GM21360 (cell line): ENCODE measurements around the gene HUS1B.

Experiments used
- ATAC-seq: cut with Tn5 transposase; IDR thresholded peaks from one replicate; pipeline ENCODE4 v1.9.1; 2021; ENCODE audit warnings: mild to moderate bottlenecking, moderate library complexity; ENCODE audit not compliant: unreplicated experiment

HUS1B gene

GRCh38 chr6:624979-625378 is 31.9 kb downstream of the HUS1B start:
- ATAC-seq, result no peak

GRCh38 chr6:622462-622861 is 34.4 kb downstream of the HUS1B start:
- ATAC-seq, result no peak

- ATAC-seq, result no peak
These were observed 35.0 kb downstream of the HUS1B start for GRCh38 chr6:621931-622330.

- no peak for ATAC-seq
These were observed 36.0 kb downstream of the HUS1B start for GRCh38 chr6:620950-621349.

DNA sequence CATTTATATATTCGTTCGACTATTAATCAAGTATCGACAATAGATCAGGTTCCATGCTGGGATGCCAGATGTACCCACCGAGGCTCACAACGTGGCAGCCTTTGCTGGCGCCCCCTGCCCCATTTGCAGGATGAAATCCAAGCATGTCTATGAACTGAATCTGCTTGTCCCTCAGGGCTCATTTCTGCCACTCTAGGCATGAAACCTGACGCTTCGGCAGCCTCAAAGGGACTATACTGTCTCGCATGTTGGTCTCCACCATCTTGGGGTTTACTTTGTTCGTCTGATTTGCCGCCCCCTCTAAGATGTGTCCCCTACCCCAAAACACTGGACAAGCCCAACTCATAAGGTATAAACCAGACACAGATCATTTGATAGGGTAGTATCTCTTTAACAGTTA is 36.7 kb downstream of the HUS1B start:
- ATAC-seq, result no peak

DNA sequence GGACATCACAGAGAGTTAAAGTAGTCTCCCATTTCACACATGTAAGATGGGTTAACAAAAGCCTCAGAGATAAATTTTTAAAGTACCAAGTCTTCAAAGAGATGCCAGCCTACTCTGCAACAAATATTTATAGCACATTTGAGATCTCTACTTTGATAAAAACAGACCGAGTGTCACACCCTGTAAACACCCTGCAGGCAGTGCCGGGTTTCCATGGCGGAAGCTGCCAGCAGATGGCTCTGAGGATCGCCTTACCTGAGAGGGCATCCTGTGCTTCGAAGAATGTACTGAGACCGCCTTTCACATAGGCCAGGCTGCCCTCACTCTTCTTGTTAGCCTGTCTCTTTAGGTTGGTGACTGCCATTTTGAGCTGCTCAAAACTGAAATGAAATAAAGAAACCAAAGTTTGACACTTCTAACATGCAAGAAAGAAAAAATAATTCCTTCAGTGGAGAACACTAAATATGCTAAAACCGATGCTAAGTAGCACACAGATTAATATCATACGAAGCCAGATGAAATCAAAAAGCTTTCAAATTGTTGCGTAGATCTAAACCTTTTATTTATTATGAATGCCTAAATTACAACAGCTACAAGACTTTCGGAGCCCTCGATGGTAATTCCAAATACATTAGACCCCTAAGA is 39.3 kb downstream of the HUS1B start:
- no peak for ATAC-seq

DNA sequence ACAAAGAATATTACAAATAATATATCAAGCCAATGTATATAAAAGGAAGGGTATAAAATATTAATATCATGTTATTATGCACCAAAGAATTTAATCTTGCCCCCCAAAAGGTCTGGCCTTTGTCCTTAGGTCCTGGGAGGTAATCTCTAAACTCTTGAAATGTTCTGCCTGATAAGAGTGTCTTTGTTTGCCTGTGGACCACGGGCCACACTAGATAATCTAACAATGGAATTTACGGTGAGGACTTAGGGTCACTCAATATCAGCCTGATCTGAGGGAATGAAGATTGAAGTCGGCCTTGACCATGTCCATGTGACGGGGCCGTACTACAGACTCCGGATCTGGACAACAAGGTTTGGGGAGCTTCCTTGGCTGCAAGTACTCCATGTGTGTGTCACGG is 42.9 kb downstream of the HUS1B start:
- ATAC-seq, result no peak

GRCh38 chr6:611928-612327 is 45.0 kb downstream of the HUS1B start:
- ATAC-seq, result no peak

DNA sequence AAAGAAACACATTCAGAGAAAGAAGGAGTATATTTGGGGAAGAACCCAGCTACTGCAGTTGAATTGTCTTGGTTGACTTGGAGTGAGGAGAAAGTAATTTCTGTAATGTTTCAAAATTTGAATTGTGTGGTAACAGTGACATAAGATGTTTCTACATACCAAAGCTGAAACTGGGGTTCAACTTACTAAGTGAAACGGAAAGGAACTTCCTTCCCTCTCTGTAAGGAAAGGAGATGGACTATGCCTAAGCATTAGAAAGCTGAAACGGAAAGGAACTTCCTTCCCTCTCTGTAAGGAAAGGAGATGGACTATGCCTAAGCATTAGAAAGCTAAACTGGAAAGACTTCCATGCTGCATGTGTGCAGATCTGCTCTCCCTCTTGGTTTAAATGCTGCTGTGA is 46.0 kb downstream of the HUS1B start:
- ATAC-seq, result no peak

- ATAC-seq, result no peak
These were observed 47.0 kb downstream of the HUS1B start for GRCh38 chr6:609905-610304.

DNA sequence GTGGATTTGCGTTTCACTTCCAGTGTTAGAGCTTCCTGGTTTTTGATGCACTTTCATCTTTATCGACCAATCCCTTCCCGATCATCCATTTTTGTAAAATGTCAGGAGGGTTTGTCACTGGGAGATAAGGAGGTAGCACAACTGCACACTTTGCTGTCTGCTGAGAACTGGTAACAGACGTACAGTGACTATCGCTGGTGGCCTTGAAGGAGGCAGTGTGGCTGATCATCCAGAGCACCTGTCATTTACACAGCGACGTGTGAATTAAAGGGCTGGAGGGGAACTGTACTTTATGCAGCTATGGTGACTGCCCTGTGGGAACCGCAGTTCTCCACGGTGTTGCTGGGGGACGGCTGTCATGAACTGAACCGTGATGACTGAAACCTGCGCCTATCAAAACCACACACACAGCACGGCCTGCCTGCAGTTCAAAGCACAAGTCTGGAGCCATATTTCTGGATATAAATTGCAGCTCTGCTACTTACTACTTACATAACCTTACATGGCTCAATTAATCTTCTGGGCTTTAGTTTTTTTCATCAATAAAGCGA is 50.0 kb downstream of the HUS1B start:
- no peak for ATAC-seq
